HG03175 (cell line): ENCODE measurements around the gene CDC20B.
"Not testable (repeated sequence)": the region's sequence is repeated elsewhere in the genome, so short reads cannot be mapped to it uniquely, and the experiment has no call there.

Experiments used
- ATAC-seq: cut with Tn5 transposase; IDR thresholded peaks from one replicate; pipeline ENCODE4 v1.9.1; 2021; ENCODE audit warnings: mild to moderate bottlenecking, moderate library complexity; ENCODE audit not compliant: unreplicated experiment

Gene CDC20B

DNA sequence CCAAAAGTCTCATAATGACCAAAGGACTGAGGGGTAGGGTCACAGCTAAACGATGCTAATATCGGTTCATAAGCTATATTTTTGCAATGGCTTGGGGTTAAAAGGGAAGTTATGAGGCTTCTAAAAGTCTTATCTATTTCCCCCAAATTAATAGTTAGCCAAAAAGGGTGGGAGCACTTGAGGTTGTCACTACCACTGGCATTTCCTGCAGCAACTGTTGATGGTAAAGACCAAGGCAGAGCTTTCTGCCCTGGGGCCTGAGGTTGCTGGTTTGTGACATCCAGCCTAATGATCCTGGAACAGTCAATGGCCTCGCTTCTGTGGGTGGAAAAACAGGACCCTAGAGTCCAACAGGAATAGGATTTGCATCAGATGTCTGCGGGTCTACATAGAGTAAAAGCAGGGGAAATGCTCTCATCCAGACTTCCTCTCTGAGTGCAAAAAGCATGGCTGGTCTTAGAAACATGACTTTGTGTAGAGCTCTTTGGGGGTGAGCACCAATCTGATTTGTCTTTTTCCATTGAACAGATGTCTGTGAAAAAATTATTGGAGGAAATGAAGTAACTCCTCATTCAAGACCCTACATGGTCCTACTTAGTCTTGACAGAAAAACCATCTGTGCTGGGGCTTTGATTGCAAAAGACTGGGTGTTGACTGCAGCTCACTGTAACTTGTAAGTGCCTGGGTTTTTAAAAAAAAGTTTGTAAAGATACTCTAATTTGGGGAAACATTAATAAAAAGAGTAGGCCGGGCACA lies 67.9 kb downstream of the CDC20B start:
- no peak for ATAC-seq

DNA sequence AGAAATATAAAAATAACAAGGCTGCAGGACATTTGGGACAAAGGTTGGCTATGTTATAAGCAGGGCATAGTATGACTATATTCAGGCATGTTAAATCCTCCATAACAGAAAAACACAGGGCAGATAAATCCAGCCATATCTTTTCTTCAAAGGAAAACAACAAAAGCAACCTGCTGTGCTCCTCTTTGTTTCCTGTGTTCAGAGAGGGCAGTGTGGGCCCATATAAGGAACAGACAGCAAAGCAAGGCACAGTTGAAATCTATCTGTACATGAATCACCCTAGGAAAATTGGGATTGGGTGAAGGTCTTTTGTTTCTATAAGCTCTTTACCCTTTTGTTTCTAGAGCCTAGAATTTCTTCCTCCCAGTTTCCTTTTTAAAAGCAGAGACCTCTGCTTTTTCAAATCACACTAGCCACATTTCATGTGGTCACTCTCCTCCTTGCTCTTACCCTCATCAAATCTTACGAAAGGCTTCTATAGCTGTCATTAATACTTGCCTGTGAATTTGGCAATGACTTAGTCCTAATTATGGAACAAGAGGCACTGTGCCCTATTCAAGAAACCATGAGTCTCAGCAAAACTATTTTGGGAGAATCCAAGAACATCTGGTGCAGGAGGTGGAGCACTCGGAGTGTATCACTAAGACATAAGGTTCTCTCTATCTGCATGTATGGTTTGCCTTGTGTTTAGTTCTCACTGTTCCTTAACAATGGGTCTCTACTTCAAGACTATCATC lies 68.8 kb downstream of the CDC20B start:
- no peak for ATAC-seq

DNA sequence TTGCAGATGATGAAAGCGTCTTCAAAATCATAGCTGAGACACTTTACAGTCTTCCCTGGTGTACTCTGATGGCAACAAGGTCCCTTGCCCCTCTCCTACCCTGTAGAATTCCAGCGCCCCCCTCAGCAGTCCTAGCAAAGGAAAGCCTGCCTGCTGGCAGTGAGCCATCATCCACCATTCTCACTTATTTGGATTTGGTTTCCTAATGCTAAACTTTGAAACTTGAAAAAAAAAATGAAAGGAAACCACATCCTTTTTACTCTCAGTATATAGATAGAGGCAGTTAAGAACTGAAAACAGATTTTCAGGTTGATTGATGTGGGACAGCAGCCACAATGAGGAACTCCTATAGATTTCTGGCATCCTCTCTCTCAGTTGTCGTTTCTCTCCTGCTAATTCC lies 70.6 kb downstream of the CDC20B start, which contains the start of gene GZMA:
TSS of gene GZMA (plus strand) at position 299 of the 400 bp plus-strand sequence. CDS start at position 336, 37 bp downstream.
- no peak for ATAC-seq

DNA sequence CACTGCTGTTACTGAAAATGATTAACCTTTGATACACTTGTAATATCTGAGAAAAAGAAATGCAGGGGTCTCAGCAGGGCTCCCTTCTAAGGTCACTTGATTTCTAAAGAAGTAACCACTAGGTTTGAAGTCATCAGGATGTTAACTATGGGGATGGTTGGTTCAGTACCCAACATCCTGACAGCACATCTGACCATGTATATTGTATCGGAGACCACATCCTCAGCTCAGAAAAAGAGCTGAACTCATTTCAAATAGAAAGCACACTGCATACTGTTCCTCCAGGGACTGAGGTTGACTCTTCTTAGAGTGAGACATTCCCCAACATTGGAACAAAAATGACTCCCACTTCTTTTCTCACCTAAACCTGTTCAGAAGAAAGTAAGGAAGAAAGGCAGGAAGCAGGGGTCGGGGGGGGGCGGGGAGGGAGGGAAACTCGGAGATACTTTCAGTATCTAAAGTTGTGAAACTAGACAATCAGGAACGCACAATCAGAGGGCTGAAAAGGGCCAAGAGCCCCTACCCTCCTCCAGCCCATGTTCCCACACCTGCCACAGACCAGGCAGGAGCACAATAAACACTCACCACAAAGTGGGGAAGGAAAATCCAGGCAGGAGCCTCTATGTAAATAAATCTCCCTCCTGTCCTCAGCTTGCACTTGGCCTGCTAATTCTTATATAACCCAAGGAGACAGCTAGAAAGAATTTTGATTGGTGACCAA lies 71.3 kb downstream of the CDC20B start:
- ATAC-seq: no peak

DNA sequence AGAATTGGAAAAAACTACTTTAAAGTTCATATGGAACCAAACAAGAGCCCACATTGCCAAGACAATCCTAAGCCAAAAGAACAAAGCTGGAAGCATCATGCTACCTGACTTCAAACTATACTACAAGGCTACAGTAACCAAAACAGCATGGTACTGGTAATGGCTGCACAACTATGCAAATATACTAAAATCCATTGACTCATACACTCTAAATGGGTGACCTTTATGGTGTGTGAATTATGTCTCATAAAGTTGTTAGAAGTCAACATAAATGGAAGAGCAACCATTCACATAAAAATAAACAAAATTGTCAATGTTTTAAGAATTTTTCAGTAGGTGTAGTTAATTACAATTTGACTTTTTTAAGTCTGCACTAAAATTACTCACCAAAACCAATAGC lies 71.8 kb downstream of the CDC20B start:
- ATAC-seq: not testable (repeated sequence)

DNA sequence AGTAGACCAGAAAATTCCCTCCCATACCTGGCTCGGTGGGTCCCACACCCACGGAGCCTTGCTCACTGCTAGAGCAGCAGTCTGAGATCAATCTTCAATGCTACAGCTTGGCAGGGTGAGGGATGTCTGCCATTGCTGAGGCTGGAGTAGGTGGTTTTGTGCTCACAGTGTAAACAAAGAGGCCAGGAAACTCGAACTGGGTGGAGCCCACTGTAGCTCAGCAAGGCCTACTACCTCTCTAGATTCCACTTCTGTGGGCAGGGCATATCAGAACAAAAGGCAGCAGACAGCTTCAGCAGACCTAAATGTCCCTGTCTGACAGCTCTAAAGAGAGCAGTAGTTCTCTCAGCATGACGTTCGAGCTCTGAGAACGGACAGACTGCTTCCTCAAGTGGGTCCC lies 76.1 kb downstream of the CDC20B start:
- no peak for ATAC-seq

DNA sequence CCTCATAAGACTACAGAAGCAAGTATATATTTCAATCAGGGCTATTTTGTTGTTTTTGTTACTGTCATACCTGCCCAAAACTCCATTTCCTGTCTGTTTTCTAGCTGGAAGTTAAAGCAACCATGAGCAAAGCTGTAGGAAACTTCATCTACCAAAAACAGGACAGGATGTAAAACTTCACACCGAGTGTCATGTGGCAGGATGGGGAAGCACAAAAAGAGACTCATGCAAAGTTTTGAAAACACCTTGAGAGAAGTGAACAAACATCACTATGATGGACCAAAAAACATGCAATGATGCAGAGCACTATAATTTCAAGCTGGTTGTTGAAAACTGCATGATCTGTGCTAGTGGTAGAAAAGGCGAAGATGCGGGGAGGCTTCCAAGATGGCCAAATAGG lies 76.8 kb downstream of the CDC20B start:
- ATAC-seq: no peak

DNA sequence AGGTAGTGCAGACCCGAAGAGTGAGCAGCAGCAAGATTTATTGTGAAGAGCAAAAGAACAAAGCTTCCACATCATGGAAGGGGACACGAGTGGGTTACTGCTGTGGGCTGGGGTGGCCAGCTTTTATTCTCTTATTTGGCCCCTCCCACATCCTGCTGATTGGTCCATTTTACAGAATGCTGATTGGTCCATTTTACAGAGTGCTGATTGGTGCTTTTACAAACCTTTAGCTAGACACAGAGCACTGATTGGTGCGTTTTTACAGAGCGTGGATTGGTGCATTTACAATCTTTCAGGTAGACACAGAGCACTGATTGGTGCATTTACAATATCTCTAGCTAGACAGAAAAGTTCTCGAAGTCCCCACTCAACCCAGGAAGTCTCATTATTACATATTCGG lies 82.0 kb downstream of the CDC20B start:
- not testable (repeated sequence) for ATAC-seq

DNA sequence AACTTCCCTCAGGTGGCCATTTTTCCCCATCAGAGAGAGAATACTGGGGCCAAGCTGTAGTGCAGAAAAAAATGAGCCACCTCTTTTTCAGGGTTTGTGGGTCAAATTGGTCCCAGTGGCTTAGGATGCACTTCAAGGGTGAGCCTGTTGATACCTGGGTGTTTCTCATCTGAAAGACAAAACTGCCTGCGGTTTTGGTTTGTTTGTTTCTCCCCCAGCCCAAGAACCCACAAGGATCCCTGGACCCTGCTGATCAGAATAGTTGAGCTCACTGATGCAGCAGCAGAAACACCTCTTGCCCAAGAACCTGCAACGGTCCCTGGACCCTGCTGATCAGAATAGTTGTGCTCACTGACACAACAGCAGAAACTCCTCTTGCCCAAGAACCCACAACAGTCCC lies 83.7 kb downstream of the CDC20B start:
- not testable (repeated sequence) for ATAC-seq

DNA sequence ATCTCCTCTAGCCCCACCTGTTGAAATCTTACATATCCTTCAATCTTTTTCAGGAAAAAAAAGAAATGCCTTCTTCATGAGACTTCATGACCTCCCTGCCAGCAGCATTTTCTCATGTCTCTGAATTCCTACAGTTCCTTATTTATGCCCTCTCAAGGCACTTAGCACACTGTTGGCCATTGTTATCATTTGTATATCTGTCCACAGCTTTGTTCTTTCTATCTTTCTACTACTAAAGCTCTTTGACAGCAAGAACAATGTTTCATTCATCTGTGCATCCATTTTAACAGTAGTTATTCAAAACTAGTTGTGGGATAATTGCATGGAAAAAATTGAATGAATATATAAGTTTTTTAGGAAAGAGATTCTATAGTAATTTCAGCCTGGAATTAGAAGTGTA lies 91.4 kb downstream of the CDC20B start:
- no peak for ATAC-seq

DNA sequence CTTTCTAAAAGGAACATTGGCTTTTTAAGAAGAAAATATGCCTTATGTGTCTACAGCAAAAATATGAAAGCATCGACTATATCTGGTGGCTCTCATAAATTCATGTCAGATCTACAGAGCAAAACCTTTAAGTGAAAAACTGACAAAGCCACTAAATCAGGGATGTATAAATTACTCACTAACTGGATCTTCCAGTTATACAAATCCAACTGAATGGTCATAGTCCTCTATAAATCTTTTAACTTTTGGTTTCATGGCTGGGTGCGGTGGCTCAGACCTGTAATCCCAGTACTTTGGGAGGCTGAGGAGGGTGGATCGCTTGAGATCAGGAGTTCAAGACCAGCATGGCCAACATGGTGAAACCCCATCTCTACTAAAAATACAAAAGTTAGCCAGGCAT lies 99.8 kb downstream of the CDC20B start:
- no peak for ATAC-seq

DNA sequence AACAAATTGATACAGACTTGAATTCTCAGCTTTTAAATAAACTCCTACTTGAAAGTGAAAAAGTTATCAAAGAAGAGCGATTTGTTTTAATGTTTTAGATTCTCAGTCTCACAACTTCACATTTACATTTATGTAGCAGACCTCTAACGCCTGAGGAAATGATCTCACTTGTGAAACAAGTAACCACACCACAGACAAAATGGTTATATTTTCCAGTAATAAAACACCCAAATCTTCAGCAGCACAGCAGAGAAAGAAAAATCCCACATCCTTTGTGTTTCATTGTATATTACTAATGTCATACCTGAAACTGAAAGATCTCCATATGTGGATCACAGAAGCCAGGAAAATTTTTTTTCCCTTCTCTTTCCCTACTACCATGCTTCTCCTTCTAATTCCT lies 100.3 kb downstream of the CDC20B start:
- no peak for ATAC-seq

DNA sequence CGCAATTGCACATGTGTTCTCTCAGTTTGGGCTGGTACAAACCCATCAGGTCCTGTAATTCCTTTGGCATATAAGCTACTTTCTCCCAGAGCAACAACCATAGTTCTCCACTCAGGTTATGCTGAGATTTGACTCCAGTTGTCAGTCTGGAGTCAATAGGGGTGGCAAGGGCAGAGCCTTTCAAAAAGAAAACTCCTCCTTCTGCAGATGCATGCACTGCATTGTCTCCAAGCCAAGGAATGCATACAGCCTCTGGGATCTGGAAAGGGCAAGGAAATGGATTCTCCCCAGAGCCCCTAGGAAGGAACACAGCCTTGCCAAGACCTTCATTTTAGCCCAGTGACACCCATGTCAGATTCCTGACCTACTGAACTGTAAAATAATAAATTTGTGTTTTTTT lies 101.6 kb downstream of the CDC20B start:
- ATAC-seq: no peak

DNA sequence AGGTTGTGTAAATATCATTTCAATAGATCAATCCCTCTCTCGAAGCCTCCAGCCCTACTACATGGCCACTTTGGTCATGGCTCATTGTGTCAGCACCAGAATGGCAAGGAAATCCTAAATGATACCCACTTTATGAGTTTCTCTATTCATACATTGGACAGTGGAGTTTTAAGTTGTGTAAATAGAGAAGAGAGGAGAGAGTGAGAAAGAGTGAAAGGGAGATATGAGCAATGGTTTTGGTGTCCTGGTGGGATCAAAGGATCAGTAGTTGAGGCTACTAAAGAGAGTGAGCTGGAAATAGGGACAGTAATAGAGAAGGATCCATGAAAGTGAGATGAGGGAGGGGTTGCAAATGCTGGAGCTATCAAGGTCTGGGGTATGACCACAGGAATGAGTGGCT lies 102.0 kb downstream of the CDC20B start:
- ATAC-seq: no peak

DNA sequence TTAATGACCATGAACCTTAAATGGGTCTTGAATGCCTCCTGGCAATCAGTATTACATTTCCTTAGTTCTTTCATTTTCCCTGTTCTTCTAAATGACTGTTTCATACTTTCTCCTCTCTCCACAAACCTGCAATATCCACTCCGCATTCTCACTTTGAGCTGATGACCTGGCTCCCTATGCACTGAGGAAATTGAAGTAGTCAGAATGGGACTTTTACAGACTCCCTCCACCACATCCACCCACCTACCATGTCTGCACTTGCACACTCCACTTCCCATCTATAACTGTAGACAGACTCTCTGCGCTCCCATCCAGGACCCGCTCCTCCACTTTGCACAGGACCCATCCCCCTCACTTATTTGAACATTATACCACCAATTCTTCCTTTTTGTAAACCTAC lies 106.7 kb downstream of the CDC20B start:
- no peak for ATAC-seq

DNA sequence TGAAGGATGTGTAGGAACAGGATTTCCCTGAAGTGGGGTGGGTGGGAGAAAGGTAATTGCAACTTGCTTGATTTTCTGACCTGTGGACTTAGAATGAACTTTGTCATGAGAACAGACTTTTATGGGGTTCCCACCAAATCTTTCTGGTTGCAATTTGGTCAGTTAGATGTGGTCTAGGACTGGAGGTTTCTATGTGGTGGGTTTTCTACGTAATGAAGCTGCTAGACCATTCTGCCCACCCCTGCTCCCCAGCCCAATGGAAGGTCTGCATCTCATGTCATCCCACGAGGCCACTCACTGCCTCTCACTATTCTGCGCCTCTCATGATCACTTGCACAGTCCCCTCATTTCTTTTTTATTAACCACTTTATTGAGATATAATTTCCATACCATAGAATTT lies 108.5 kb downstream of the CDC20B start:
- no peak for ATAC-seq

DNA sequence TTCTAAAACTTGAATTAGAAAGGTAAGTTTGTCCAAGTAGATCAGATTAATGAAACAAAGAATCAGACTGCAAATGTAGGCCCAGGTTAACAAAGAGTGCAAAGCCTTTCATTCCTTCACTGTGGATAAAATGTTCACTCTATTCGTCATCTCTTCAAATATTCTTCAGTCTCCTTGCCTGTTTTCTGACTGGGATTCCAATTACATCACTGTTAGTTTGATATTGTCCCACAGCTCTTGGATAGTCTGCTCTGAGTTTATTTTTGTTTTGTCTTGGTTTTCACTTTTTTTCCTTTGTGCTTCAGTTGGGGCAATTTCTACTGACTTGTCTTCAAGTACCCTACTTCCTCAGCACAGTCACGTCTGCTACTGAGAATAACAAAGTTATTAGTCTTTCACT lies 109.1 kb downstream of the CDC20B start:
- no peak for ATAC-seq

DNA sequence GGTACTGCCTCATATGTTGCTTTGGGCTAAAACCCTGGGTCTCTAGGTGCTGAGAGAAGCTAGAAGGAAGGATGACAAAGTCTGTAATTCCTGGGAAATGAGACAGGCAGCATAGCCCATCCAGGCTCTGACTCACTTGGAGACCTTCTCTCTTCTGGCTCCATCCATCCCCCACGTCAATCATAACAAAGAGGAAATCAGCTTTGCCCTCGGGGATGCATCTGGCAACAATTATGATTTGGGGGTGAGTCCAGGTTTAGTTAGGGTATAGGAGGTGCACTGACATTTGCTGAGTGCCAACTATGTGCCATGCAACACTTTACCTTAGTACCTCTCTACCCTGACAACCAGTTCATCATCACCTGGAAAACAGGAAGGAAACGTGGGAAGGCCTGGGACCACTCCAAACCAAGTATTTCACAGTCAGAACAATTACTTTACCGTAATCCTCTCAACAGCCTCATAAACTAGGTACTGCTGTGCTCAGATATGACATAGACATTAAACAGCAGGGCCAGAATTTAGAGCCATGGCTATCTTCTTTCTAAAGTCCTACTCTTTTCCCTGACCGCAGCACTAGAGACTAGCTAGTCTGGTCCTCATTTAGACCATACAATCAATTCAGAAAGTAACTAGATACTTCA lies 109.6 kb downstream of the CDC20B start:
- ATAC-seq: no peak
